GM18499 (cell line): Measurements from ENCODE around the gene SLC1A7.

Experiments
- ATAC-seq: cut with Tn5 transposase; IDR thresholded peaks from one replicate; pipeline ENCODE4 v1.9.1; 2021; ENCODE audit warnings: moderate number of reproducible peaks; ENCODE audit not compliant: insufficient read depth, unreplicated experiment

SLC1A7 gene

DNA sequence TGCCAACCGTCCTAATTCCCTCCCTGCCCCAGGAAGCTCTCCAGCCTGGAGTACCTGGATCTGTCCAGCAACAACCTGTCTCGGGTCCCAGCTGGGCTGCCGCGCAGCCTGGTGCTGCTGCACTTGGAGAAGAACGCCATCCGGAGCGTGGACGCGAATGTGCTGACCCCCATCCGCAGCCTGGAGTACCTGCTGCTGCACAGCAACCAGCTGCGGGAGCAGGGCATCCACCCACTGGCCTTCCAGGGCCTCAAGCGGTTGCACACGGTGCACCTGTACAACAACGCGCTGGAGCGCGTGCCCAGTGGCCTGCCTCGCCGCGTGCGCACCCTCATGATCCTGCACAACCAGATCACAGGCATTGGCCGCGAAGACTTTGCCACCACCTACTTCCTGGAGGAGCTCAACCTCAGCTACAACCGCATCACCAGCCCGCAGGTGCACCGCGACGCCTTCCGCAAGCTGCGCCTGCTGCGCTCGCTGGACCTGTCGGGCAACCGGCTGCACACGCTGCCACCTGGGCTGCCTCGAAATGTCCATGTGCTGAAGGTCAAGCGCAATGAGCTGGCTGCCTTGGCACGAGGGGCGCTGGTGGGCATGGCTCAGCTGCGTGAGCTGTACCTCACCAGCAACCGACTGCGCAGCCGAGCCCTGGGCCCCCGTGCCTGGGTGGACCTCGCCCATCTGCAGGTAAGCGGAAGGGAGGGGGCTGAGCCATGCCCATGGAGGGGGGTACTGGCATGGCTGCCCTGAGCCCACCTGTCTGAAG is 63.9 kb downstream of the SLC1A7 start:
- no peak for ATAC-seq

DNA sequence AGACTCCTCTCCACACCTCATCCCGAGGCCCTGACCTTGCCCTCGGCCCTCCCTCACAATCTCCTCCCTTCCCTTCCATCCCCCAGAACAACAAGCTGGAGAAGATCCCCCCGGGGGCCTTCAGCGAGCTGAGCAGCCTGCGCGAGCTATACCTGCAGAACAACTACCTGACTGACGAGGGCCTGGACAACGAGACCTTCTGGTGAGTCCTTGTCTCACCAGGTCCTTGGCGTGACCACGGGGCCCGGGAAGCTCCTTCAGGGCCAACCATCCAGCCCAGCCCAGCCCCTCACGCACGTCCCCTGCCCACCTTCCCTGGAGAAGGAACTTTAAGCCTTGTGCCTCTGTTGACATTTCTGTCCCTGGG is 64.9 kb downstream of the SLC1A7 start:
- ATAC-seq: no peak

DNA sequence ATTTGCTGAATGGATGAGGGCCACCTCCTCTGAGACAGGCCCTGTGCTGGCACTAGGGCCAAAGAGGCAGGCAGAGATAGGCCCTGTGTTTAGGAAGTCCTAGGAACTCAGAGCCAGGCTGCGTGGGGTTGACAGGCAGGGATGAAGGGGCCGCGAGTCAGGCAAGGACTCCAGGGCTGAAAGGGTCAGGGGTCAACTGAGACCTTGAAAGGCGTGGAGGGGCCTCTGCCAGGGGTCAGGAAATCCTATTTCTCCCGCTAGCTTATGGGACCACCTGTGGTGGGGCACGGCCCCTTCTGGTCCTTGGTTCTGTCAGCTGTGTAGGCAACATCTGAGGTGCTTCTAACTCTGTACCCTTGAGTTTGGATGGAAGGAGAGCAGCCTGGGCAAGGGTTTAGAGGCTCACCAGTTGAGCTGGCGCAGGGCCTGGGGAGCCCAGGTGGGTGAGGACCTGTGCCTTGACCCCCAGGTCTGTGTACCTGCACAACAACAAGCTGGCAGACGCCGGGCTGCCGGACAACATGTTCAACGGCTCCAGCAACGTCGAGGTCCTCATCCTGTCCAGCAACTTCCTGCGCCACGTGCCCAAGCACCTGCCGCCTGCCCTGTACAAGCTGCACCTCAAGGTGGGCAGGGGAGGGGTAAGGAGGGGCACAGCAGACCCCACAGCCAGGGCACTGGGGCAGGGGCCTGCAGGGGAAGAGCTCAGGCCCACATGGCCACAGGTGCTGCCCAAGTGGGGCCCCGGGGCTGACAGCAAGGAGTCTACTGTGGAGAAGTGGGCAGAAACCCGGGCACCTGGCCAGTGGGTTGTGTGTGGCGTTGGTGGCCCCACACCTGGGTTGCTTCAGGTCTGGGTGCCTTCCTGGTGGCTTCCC is 65.5 kb downstream of the SLC1A7 start:
- no peak for ATAC-seq

DNA sequence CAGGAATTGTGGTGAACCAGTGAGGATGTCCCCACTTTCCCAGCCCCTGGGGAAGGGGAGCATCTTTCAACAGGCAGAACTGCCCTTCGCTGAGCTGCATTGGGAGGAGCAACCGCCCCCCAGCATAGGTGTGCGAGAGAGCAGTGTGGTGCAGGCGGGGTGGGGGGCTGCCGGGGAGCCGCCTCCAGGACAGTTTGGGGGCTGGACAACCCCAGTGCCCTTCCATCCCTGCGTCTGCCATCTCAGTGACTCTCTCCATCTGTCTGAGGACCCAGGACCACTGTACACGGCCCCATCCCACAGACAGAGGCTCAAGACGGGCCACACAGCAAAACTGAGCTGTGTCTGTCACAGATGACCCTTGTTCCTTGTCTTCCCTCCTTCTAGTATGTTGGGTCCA is 66.3 kb downstream of the SLC1A7 start:
- no peak for ATAC-seq

DNA sequence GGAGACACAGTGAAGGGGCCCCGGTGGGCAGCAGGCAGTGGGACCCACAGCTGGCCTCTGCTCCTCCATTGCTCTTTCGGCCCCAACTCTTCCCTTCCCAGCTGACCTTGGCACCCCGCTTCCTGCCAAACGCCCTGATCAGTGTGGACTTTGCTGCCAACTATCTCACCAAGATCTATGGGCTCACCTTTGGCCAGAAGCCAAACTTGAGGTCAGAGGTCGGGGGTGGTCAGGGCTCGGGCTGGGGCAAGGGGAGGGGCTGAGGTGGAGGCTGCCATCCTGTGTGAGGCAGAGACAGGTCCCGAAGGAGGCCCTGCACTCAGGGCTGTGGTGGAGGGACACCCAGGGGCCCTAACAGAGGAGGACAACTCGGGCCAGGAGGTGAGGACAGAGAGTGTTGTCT is 66.7 kb downstream of the SLC1A7 start:
- ATAC-seq: no peak

DNA sequence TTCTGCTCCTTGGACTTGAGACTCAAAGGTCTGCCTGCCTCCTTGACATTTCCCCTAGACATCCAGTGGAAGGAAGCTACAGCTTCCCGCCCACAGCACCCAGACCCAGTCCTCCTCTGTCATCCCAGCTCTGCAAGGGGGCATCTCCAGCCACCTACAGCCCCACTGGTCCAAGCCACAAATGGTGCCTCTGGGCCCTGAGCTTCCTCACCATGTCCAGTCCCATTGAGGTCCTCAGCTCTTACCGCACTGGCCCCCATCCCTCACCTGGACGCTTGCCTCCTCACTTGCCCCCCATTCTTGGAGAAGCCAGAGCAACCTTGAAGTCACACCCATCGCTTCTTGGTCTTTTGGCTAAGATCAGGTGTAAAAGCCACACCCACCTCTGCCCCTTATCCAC is 67.2 kb downstream of the SLC1A7 start:
- ATAC-seq: no peak

DNA sequence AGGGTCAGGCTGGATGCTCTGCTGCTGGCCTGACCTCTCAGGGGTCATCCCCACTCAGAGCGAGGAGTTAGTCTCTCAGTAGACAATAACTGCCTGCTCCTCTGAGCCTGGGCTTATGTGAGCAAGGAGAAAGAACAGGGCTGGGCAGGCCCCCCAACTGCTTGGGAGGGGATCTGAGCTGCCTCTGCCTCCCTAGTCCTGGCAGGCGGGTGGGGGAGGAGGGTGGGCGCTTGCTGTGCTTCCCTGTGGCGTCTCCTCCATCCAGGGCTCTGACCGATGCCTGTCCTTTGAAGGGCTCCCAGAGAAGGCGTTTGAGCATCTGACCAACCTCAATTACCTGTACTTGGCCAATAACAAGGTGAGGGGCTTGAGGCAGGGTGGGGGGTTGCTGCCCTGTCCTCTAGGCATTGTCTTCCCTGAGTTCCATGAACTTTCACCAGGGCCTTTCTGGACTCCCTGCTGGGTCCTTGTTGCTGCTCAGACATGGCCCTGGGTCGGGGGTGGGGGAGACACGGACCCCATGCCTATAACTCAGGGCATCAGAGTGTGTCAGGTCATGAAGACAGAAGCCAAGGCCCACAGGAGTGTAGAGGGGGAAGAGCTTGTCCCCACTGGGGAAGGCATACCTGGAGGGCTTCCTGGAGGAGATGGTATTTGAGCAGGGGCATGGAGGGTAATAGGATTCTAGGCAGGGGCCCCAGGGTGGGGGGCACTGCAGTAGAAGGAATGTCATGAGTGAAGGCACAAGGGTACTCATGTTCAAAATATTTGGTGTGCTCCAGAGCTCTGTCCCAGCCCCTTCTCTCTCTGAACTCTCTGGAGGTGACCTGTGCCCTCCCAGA is 67.9 kb downstream of the SLC1A7 start:
- ATAC-seq: no peak

DNA sequence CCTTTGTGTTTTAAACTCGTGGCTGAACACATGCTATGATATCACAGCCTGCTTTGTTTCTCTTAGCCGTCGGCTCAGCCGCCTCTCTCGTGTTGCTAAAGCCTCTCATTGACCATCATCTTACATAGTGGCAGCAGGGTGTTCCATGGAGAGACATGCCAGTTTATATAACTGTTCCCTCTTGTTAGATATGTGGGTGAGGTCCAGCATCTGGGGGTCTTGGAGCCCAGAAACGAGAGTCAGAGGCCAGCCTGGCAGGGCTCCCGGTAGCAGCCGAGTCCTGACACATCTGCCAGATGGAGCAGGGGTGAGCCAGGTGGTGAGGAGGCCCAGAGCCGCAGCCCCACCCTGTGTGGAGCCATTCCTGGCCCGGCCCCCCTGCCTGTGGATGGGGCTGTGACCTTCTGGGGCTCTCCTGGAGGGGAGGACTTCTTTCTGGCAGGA is 68.5 kb downstream of the SLC1A7 start:
- no peak for ATAC-seq

DNA sequence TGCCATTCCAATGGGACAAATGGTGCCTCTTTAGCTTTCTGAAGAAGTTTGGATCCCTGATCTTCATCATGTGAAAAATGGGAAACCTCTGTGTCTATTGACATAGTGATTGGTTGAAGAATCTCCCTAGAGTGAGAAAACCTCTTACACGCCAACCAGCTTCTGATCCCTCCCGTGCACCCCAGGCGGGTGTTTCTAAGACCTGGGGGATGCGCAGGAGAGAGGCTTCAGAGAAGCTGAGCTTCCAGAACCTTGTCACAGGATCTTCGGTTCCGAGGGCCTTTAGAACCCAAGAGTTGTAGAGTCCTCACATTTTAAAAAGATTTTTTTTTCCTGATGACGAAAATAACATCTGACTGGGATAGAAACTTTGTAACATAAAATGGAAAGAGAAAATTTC is 69.2 kb downstream of the SLC1A7 start:
- ATAC-seq: no peak

DNA sequence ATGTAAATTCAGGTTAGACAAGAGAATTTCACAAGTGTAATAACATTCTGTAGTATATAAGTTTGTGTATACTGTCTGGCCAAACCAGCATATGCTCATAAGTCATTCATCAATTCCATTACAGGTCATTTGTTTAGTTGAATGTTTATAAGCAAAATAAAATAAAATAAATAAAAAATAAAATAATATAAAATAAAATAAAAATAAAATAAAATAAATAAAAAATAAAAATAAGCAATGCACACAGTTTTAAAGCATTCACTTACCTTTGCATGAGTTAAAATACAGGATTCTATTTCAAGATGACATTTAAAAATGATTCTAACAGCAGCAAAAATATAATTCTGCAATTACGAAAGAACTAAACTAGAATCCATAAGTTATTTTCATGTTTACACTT is 70.5 kb downstream of the SLC1A7 start:
- ATAC-seq: no peak

DNA sequence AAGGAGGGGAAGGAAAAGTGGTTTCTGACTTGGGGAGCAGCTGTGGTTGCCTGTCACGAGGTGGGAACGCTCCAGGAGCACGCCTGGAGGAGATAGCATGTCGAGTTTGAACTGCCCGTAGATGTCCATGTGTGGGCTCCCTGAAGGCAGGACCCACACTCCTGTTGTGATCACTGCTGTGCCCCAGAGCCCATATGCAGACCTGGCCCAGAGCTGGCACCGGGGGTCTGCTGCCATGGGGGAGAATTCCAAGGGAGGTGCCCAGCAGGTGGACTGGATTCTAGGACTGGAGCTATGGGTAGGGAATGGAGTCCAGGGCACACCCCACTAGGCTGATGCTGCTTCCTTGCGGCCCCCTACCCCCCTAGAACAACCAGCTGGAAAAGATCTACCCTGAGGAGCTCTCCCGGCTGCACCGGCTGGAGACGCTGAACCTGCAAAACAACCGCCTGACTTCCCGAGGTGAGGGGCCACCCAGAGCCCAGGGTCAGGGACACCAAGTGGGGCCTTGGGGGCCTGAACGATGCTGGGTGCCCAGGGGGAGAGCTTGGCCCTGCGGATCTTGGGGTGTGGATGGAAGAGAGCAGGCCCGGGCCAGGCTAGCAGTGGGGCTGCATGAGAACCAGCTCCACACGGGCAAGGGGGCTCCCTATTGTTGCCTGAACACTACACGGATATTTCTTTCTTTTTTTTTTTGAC is 71.1 kb downstream of the SLC1A7 start:
- no peak for ATAC-seq

DNA sequence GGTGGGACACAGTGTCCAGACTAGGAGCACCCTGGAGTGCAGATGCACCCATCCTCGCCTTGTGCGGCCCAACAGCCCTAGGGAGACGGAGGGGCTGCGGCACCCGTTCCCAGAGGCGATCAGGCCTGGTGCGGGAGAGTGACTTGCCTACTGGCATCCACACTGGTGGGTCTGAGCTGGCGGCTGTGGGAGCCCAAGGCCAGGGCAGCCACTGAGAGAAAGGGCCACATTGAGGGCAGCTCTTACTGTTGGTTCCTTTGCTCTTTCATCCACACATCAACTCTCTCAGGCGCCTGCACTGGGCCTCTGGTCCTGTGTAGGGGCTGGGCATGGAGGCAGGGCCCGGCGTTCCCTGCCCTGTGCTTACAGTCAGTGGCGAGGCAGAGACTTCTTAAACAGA is 71.8 kb downstream of the SLC1A7 start:
- ATAC-seq: no peak

DNA sequence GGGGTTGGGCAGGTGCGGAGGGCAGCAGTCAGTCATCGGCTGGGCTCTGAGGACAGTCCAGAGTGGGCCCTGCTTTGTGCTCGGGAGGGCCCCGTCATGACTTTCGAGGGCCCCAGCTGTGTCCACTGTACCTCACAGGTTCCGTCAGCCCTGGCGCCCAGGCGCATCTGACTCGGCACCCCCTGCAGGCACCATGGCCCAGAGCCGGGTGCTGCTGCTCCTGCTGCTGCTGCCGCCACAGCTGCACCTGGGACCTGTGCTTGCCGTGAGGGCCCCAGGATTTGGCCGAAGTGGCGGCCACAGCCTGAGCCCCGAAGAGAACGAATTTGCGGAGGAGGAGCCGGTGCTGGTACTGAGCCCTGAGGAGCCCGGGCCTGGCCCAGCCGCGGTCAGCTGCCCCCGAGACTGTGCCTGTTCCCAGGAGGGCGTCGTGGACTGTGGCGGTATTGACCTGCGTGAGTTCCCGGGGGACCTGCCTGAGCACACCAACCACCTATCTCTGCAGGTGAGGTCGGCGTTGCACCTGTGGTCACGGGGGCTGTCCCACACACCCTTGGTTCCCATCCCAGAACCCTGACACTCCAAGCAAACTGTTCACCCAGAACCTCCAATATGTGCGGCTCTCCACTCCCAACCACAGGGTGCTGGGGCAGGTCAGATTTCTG is 72.6 kb downstream of the SLC1A7 start:
- ATAC-seq: no peak

DNA sequence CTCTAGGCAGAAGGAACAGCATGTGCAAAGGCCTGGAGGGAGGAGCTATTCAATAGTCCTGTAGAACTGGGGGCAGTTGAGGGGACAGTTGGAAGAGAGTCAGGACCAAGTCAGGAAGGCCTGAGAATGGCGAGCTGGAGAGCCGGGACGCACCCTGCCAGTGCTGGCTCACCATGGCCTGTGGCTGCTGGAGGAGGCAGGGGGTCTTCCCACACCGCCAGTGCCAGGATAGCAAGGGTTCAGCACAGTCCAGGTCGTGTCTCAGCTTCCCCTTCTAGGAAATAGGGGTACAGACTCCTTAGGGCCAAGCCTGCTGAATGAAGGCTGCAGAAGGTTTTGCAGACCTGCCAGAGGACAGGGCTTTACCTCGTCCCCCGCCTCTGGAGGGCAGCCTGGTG is 73.2 kb downstream of the SLC1A7 start:
- no peak for ATAC-seq

DNA sequence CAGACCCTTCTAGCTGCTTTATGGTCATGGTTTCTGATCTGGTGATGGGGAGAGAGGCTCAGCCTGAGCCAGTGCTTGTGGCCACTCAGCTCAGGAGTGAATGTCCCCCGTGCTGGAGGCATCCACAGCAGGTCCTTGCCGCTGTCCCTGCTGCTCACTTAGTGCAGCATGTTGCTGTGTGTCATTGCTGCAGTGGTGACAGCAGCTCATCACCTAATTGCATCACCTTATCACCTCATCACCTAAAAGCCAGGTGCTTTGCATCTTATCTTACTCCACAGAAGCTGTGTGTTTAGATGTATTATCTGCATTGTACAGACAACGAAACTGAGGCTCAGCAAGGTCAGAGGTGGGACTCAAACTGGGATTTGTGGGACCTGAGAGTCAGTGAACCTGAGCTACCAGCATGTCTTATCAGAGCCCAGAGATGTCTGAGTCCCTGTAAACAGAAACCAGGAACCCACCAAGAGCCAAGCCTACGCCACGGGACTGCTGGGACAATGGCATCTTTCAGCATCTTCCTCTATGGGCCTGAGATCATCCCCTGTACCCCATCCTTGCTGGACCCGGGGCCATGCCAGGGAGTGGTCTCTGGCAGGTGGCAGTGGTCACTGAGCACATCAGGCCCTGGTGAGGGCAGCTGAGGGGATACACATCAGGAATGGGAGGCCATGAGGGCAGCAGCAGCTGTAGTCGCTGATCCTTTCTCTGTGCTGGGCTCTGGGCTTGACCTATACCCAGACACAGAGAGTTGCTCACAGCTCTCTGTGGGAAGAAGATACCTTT is 73.9 kb downstream of the SLC1A7 start:
- ATAC-seq: no peak

DNA sequence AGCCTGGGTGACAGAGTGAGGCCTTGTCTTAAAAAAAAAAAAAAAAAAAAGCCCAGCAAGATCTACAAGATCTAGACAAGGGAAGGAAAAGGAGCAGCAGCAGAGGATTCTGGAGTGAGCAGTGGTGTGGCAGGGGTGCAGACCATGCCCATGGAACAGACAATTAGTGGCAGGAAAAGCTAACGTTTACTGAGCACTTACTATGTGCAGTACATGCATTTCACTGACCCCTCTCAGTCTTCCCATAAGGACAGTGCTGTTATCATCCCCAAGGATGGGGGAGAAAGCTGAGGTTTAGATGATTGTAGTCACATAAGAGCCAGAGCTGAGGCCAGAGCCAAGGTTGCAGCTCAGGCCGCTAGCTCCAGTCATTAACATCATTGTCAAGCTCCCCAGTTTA is 74.6 kb downstream of the SLC1A7 start:
- no peak for ATAC-seq

DNA sequence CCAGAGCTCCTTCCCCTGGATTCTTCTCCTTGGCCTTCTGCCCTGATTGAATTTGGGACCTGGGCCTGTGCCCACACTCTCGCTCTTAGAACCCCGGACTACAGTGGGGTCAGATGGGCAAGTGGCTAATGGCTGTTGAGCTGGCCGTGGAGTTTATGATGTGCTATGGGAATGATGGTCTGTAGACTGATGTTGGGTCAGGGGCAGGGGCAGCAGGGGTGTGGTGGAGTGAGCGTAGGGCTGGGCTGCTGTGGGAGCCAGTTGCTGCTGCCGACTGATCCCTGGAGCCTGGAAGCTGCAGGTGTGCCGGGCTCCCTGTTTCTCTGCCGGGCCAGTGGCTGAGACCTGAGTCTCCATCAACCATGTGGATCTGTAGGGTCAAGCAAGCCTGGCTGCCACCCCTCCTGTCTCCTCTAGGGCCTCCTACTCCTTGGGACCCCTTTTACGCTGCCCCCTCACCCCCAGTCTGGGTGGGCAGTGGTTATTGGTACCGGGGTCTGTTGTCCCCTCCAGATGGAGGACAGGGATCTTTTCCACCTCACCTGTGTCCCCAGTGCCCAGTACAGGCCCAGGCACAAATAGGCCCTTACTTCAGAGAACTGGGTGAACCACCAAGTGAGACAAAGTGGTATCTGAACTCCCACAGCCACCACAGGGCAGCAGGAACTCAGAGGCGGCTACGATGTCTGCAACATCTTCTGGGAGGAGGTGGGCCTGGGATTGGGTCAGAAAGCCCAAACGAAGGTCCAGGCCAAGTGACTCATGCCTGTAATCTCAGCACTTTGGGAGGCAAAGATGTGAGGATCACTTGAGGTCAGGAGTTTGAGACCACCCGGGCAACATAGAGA is 75.3 kb downstream of the SLC1A7 start:
- ATAC-seq: no peak

DNA sequence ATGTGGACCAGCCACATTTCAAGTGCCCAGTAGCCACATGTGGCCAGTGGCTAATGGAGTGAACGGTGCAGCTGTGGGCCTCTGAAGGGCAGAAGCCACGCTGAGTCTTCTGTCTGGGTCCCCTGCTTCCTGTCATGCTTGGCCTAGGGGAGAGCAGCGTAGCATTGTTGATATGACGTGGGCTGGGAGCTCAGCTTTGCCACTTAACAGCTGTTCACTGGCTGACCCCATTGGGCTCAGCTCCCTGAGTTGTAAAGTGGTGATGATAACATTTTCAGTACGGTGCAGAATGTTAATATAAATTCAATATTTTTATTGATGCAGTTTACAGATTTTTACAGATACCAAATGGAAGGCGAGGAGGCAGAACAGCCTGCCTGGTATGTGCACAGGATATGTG is 76.0 kb downstream of the SLC1A7 start:
- ATAC-seq: no peak
